Hematopoietic multipotent progenitor cell treated with erythropoietin and hydrocortisone succinate and interleukin-3 and kit ligand, for 15 days (in vitro differentiated cells): Measurements from ENCODE around the gene CHCHD6.

Experiments
- DNase-seq: peaks from one replicate; pipeline ENCODE4 v3.0.0-alpha.2; 2015; ENCODE audit warnings: low spot score

Gene CHCHD6

DNA sequence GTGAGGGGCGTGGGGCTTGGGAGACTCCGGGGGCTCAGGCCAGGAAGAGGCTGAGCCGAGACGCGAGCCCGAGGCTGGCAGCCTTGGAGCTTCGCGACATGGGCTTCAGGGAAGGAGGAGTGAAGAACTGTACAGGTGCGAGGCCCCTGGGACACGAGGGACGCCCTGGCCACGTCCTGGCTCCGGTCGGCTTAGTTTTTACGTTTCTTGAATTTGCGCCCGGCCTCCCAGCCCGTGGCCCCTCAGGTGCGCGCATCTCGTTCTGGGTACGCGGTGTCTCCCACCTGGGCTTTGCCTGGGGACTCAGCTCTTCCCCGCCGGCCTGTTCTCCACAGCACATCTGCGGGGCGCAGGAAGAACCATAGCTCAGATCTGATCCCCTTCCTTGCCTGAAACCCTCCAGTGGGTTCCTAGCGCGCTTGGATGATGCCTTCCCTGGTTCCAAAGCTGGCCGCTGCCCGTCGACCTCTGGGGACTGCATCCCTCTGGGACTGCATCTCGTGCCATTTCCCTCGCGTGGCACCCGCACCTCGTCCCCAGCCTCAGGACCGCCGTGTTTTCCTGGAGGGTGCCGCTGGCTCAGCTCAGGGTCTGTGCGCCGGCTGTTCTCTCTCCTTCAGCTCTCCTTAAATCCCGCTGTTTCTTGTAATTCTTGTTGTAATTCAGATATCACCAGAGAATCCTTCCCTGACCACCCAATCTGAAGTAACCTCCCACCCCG, 614 bp downstream of the CHCHD6 start:
- no peak for DNase-seq

DNA sequence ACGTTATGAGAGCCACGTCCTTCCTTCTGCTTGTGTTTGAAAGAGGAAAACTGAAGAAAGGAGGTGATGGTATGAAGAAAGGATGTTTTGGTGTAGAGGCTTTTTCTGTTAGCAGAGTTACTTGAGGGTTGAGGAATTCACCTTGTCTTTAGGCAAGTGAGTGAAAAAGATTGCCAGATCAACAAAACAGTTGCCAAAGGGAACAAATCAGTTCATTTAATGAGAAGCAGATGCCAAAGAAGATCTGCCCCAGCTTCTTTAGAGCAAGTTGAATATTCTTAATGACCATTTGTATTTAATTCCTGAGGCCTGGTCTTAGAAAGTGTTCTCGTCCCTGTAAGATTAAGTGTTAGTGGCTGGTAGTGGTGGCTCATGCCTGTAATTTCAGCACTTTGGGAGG, 2.6 kb downstream of the CHCHD6 start:
- no peak for DNase-seq

DNA sequence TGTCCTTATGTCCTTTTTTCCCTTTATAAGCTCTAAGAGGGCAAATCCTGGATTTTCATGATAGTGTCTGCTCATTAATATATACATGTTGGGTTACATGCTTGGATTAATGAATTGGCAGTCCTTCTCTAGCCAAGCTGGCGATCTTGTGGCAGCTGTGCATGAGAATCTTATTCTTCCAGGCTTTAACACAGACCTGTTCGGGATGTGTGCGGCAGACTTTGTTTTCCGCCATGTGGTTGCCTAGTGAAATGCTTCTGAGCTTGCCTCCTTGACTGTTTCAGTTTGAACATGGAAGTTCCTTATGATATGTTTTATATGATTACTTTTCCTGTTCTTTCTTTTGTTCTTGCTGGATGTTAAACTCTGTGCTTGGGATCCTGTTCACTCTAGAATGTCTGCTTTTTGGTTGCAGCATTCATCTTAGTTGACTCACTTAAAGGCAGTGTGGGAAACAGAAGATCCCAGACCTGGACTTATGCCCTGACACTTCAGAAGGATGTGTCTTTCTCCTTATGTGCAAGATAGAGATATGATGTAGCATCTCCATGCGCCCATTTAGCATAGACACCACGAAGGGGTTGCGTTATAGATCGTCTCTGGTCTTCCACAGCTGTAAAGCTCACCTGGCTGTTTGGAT, 7.2 kb downstream of the CHCHD6 start:
- no peak for DNase-seq

DNA sequence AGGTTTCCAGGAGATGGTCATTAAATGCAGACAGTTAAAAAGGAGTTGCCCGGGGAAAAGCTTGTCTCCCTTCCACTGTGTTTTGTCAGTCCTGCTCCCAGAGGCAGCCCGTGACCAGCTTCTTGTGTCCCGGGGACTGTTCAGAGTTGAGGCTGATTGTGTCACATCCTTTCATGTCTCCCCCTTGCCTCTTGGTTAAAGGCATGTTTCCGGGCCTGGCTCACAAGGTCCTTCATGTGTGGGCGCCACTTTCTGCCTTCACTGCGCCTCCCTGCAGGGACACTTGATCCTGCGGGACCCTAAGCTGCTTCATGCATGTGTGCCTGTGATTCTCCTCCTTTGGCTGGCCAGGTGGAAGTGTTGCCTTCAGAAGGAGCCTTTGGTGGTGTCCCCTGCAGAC, 9.2 kb downstream of the CHCHD6 start:
- no peak for DNase-seq

DNA sequence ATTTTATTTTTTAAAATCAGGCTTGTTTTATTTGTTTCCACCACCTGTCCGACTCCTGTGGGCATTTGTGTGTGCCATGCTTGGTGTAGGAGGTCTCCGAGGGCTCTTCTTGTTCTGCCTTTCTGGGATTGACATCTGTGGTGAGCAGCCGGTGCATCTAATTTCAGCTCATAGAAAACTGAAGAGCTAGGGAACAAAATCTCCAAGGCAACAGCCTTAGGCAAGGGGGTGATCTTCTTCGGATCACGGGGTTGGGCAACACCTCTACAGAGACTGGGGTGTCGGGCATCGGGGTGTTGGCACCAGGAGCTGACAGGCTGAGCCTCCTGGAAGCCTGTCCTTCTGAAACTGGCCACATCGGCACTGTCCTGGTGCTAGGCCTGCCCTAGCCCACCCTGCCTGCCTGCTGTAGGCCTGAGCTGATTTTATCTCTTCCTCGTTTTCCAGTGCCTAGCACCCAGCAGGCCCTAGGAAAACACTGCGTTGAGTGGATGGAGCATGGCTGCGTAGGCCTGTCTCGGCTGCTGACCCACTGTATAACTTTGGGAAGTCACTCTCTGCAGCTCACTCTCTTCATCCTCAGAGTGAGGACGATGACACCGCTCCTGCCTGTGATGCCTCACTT, 10.3 kb downstream of the CHCHD6 start:
- DNase-seq = no peak

DNA sequence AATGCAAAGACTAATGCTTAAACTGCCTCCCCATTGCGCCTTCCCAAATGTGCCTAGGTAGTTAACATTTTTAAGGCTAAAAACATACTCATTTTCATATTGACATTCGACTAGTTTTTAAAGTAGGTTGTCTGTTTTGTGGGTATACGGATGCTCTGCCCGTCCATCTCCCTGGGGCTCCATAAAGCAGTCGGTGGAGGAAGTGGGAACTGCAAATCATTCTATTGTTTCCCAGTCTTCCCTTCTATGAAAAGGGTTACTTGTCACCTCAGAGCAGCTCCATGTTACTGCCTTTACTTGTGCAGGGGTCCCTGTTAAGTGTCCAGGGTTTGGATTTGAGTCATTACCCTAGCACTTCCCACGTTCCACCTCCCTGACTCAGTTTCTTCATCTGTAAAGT, 10.9 kb downstream of the CHCHD6 start:
- no peak for DNase-seq

DNA sequence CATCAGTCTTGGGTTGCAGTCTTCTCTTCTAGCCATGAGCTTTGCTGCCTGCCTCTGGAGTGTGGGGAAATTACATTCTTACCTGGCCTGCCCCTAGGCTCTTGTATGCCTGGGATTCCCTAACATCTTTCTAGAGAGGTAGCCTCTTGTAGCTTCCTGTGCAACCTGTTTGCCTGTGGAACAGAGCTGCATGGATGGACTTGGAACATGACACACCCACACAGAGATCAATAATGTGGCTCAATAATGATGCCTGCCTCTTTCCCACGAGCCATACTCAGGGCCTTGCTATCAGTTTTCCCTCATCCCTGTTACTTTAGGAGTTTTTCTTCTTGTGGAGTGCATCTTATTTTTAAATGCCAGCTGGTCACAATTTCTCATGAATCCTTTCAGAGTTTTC, 11.4 kb downstream of the CHCHD6 start:
- DNase-seq = no peak

DNA sequence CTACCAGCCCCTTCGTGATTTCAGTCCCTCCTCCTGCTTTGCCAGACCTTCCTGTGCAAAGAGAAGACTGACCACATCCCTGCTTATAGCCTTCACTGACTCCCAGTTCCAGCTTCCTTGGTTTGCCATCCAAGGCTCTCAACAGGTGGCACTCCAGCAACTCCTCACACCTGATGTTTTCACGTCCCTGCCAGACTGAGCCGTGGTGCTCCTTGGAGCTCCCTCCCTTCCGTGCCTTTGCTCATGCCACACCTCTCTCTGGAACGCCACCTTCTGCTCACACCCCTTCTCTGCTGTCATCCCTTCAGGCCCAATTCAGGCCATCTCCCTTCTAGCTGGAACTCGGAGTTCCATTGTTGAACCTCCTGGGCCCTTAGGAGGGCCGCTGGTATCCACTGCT, 12.0 kb downstream of the CHCHD6 start:
- no peak for DNase-seq

DNA sequence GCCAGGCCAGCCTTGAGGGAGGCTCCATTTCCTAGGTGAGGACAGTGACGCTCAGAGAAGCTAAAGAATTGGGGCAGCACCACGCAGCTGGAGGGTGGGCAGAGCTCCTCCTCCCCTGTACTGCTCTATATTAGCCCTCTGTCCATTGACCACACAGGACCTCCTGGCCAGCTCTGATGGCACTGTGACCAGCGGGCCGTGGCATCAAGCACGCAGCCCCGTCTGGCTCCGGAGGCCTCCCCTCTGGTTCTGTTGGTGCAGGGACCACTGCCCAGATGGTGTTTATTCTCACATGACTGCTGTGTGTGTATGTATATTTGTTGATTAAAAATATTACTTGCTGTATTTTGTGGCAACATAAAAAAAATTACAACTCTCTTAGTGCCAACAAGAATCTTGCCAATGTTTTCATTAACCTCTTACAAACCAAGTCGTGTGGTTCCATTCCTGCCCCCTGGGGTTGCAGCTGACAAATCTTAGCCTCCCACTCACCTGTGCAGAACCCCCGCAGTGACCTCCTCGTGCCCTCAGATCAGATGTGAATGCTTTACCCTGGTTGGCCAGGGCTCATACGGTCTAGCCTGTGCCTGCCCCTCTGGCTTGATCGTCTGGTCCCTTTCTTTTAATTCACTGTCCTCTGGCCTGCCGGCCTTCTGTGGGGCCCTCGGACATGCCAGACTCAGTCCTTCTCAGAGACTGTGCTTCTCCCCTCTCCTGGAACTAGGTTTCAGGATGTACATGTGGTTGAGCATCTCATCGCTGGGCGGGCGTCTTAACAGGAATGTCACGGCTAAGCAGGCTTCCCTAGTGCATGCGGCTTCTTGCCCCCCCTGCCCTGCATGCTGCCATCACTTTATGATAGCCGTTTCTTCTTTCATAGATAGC, 14.8 kb downstream of the CHCHD6 start:
- no peak for DNase-seq

DNA sequence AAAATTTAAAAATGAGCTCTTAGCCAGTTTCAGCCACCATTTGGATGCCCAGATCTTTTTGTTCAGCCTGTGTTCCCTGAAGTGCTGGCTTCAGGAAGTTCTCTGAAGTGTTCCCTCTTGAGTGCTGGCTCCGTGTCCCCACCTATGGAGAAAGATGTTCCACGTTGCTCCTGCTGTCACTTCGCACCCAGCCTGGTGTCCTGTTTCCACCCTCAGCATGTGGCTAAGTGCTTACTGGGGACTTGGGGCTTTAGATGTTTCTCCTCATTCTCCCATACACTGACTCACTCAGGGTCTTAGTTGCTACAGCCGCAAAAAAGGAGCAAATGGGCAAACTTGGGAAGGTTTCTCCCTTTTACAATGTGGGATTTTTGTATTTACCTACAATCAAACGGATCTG, 16.6 kb downstream of the CHCHD6 start:
- DNase-seq = no peak

DNA sequence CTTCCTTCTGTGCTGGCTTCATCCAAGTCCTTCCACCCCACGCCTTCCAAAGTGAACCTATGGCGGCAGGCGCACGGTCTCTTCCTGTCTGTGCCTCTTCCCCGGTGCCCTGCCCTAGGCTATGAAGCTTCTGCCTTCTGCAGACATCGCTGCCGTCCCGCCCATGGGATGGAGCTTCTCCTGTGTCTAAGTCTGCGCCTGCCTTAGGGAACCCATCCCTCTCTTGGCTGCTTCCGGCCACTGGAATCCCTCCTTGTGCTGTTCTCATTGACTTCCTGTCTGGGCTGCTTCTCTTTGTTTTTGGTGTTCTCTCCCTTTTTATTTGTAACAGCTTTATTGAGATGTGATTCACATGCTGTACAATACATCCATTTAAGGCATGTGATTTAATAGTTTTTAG, 17.2 kb downstream of the CHCHD6 start:
- DNase-seq = no peak

DNA sequence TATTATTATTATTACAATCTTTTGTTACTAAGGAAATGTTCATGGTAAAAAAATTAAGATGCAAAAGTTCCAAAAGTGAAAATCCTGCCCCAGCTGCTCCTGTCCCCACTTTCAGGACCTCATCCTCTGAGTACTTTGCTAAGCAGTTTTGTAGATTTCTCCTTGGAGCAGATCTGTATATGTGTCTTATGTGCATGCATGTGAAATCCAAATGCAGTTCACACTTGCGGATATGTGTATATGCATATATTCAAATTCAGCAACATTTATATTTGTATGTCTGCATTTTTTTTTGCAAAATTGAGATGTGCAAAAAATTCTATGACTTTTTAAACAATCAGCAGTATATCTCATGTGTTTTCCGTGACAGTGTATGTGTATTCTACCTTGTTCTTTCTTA, 19.2 kb downstream of the CHCHD6 start:
- no peak for DNase-seq

DNA sequence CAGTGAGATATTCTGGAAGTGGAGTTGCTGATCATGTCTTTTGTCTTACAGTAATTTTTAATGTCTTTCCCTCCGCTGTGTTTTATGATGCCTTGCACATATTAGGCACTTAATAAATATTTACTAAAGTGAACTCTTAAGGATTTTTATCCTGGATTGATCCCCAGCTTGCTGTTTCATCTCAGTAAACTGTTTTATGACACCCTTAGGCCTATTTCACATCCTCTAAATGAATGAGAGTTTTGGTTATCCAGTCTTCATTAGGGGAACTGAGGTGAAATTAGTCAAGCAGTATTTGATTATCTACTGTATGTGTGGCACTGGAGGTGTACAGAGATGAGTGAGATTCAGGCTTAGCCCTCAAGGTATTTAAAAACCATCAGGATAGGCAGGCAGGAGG, 19.8 kb downstream of the CHCHD6 start:
- no peak for DNase-seq

DNA sequence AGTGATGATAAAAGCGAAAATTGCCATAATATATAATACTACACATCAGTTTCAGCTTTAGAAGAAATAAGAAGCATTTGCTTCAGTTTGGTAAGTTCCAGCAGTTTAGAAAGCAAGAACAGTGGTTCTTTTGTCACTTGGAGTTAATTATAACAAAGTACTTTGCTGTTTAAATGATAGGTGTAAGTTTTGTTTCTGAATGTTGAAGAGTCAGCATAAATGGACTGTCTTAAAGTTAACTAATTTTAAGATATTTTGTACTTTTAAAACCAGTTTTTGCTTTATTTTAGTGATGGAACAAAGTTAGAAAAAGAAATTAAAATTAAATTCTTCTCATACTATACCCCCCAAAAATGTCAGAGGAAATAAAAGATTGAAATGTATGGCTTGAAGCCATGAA, 24.6 kb downstream of the CHCHD6 start:
- no peak for DNase-seq

DNA sequence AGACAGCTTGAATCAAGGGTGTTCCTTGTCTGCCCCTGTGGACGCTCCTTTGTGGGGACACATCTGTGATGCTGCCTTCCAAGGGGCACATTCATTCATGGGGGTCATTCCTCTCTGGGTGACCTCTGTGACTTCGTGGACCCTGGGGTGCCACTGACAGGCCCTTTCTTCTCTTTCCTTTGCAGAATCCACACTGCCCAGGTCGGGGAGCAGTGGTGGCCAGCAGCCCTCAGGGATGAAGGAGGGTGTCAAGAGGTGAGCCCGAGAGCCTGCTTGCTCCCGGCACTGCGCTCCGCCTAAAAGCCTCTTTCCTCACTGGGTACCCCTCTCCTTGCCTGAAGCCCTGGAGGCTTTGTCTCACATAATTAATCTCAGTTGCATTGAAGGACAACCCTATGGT, 26.3 kb downstream of the CHCHD6 start:
- no peak for DNase-seq

DNA sequence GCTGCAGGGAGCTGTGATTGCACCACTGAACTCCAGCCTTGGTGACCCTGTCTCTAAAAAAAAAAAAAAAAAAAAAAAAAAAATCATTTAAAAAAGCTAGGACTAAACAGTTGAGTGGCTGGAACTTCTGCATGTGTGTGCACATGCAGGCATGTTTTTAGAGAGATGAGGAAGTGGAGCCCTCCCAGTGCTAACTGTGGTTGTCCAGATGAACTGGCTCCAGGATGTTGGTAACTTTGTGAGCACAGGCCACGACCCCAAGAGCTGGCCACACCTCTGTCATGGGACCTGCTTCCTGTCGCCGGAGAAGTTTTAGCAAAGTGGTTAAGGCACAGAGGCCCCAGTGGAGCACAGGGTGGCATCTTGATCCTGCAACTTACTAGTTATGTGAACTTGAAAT, 27.0 kb downstream of the CHCHD6 start:
- no peak for DNase-seq

DNA sequence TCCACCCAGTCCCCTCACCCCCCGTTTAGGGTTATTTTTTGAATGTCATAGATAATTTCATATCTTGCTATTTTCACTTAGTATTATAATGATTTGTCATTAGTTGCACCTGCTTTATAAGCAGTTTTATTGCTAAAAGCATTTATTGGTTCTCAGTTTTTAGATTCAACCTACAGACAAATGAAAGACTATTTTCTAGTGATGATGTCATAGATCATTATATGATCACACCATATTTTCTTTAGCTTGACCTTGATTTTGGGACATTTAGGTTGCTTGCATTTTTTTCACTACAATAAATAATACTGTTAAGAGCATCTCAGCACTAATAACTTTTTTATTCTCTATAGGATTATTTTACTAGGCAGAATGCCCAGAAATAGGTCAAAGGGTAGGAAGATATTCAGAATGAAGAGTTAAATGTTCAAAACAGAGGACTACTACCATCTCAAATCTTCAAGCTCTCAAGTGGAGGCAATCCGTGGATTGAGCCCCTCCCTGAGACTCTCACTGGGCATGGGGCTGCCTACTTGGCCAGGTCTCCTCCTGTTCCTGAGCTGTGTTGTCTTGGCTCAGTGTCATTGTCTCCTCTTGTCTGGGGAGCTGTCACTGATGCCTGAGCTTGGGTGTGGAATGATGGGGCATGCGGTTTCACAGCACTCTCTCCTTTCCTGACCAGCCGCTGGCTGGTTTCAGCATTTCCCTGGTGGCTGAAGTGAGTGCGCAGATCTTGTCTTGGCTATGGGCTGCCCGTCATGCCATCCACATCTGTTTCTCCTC, 28.4 kb downstream of the CHCHD6 start:
- no peak for DNase-seq

DNA sequence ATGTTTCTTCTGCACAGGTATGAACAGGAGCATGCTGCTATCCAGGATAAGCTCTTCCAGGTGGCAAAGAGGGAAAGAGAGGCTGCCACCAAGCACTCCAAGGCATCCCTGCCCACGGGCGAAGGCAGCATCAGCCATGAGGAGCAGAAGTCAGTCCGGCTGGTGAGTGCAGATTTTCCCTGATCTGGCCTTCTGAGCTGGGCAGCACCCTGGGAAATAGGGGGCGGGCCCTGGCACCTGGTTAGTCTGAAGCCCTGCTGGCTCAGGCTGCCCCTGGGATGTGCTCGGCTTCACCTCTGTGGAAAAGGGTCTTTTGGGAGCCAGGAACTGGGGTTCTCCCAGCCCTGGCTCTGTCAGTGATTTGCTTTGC, 29.0 kb downstream of the CHCHD6 start:
- no peak for DNase-seq

DNA sequence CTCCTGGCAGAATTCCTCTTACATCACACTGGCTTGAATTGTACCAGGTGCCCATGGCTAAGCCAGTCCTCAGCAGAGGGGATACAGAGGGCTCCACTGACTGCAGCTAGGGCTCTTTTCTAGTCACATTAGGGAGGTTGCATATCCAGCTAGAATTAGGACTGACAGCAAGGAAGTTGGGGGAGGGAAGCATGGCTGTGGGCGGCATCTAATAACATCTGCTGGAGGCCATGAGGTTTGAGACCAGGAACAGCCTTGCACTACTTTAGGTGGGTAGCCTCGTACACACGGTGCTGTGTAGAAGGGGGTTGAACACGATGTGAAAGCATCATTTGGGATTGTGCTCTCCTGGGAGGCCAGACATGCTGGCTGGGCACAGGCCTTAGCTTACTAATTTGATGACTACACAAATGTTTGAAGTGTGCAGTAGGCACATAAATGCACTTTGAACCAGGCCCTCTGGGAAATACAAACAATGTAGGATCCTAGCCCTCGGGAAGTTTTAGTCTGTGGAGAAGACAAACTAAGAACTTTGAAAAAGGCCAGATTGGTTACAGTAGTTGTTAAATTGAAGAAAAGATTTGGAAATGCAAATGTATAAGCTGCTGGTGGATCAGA, 30.2 kb downstream of the CHCHD6 start:
- DNase-seq = no peak

DNA sequence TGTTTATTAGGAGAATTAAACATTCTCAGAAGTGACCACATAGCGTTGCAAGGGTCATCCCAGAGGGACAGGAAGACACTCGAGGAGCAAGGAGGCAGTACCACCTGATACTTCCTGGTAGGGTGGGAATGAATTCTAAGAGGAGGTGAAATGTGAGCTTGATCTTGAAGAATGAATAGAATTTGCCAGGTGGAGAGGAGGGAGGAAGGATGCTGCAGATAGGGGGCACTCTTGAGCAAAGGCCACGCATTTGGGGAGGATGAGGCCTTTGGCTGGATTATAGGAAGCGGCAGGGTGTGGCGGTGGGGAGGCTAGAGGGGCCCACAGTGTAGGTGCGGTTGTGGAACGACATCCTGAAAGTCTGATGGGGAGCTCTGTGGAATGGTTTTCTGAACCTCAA, 33.5 kb downstream of the CHCHD6 start:
- no peak for DNase-seq

DNA sequence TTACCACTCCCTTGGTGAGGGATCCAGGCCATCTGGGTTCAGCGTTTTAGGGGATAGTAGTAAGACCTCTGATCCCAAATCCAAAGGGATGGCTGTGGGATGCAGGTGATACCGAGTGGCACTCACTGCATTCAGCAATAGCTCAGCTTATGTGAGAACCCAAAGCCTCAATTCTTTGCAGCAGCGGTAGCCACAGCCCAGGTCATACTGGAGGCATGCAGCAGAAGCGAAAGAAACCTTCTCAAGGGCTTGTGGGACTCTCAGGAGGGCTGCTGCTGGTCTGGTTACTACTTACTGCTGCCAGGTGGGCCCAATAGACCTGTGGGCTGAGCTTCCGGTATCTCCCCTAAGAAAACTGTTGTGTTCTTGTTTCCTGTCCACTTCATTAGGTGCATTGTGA, 38.0 kb downstream of the CHCHD6 start:
- no peak for DNase-seq

DNA sequence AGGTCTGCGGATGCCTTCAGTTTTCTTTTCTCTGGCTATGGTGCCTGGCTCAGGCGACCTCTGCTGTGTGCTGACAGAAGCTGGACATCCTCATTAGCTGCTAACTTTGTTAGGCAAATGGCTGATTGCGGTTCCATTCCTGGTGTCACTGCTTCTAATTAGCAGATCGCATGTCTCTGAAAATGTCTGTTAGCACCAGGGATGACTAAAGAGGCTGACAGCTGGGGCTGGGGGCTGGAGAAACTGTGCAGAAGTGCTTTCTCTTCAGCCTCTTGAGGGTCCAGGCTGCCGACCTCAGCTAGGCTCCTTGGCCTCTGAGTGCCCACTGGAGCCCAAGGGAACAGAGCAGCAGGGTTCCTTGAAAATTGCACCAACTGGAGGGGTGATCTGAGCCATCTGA, 39.3 kb downstream of the CHCHD6 start:
- DNase-seq = no peak
